Kidney tubule cell (primary cell): ENCODE measurements around the gene HOXD12.
A peak's percentile ranks its signal among the peaks of the same experiment; 100 is the strongest.

Source experiments
- DNase-seq: peaks from one replicate; pipeline ENCODE4 v3.0.0-alpha.2; 2018; ENCODE audit warnings: low spot score

HOXD12 gene

DNA sequence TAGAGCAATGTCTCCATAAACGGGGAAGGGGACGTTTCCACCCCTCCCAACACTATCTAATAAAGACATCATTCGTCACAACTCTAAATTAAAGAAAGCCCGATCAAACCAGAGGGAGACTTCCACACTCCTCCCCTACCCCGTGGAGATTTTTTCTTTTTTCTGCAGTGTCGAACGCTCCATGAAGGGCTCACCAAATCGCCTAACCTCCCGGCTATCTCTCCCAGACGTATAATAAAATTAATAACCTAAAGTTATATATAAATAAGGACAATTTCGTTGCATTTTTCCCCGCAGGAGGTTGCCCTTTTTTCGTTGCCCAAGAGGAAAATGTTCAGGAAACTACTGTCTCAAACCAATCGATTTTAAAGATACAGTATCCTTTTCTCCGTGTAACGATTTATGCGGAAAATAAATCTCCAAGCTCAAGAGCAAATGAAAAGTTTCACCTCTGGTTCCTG is 18.2 kb upstream of the HOXD12 start:
- DNase-seq = no peak

DNA sequence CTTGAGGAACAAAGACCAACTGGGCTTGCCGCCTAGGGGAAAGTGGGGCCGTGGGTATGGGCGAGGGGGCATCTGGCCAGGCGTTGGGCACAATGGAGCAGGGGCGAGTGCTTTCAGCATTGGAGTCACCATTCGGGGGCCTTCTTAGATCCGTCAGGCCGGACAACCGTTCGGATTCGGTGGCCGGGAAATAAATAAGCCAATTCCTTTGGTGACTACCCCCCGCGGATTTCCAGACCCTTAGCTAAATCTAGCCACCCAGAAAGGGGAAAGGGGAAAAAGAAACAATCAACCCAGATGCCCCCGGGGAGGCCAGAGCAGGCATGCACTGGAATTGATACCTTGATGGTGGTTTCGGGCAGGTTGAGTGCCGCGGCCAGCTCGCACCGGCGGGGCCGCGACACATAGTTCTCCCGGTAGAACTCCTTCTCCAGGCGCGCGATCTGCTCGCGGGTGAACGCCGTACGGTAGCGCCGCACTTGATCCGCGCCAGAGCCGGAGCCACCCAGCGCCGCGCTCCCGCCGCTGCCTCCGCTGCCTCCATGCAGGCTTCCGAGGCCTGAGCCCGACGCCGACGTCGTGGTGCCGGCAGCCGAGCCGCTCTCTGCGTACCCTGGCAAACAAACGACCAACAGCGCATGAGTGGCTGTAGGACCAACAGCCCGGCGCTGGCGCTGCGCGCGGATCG is 17.6 kb upstream of the HOXD12 start:
- no peak for DNase-seq

DNA sequence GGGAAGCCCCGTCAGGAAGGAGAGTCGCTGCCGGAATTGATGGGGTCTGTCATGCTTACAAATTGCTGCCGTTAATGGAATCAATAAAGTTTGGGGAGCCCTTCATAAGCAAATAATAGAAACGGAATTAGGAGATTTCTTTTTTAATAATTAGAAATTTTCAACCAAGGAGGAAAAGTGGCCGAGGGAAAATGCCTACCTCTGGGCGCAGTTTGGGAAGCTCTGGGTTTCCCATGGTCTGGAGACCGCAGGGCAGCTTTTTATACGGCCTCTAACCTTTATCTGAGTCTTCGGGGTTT is 17.1 kb upstream of the HOXD12 start:
- no peak for DNase-seq

DNA sequence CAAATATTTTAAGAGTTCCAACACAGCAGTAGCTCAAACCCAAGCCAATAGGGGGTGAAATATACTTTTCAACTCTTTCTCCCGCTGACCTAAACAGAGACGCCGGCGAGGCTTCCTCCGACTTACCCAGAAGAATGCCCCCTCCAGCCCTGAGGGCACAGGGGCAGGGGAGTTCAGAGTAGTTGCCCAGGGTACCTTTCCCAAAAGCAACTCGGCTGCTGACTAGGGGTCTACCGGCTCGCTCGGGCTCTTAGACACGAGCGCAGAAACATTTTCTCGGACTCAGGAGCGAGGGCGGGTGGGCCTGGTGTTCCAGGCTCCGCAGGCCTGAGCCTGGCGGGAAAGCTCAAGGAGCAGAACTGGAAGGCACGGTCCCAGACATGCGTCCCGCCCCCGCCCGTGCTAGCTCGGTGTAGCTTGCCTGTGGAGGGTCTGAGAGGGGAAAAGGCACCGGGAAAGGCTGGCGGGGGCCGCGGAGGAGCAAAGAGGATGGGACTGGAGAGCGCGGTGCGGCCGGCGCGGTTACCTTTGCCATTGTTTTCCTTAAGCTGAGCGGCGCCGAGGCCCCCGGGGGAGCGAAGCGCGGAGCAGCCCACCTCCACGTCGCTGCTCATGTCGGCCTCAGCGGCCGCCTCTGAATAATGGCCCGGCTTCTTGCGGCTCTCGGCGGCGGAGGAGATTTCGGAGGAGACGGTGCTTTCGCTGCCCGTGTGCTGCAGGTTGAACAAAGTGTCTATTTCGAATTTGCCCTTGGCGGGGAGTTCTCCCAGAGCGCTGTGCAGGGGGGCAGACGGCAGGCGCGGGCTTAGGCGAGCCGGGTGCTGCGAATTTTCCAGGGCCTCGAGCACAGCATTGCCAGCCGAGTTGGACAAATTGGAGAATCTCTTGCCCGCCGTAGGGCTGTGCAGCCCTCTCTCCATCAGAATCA is 16.5 kb upstream of the HOXD12 start:
- no peak for DNase-seq

DNA sequence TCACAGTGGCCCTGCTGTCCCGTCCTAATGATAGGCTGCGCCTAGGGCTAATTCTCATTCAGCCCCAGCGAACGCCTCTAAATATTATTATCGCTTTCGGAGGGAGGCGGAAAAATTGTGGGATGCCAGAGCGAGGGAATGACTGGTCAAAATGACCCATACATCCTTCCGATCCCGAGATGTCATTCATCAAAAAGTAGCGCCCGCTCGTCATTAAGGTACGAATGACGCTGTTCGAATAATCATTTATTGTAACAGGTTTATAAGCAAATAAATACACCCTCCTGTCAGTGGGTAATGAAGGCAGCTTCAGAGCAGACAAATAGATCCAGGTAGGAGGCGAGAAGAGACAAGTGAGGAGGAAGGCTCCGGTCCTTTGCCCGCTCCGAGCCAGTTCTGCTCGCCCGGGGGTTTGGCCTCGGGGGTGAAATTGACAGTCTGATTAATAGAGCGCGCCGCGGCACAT is 15.8 kb upstream of the HOXD12 start, which contains the start of gene EVX2:
TSS of gene EVX2 (minus strand) at position 167 of the 466 bp plus-strand sequence. CDS start 186 bp downstream, outside the sequence.
- DNase-seq = no peak

DNA sequence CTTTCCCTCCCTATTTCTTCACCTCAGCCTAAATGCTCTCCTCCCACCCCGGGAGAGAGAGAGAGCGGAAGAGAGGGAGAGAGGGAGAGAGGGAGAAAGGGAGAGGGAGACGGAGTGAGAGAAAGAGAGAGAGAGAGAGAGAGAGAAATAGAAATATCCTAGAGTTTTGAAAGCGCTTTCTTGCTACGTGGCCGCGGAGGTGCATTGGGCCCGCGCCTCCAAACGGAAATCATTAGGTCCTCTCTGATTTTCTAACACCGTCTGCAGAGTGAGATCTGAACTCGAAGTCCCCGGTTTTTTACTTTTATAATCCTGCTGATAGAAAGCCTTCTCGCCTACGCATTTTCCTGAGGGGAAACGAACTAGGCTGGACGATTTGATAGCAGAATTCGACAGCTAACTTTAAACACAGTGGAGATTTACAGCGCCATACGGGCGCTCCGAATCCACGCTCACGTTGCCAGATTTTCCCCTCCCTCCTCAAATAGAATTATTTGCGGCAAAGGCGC is 14.9 kb upstream of the HOXD12 start:
- DNase-seq = no peak

DNA sequence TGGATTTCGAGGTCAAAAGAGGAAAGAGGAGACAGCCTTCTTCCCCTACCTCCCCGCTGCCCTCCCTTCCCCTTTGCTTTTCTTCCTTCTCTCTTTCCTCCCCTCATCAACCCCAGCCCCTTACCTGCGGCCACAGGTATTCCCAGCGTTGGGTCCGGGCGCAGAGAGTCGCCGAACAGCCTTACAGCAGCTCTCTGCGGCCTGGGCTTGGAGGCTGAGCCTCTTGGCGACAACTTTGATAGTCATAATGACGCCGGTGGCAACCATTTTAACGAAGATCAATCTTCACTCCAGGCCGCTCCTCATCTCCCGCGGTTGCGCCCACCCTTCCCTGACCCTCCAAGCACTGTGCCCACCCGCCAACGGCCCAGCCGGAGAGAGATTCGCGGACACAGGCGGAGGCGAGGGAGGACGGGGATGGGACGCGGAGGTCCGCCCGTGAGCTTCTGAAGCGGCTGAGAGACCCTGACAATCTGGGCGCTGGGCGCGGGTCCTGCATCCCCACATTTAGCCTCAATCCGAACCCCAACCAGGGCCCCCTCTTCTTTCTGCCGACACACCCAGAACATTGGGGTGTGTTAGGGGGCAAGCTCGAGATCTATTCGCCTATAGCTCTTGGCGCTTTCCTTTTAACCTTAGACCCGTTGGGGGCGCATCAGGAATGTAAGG is 14.3 kb upstream of the HOXD12 start:
- no peak for DNase-seq

DNA sequence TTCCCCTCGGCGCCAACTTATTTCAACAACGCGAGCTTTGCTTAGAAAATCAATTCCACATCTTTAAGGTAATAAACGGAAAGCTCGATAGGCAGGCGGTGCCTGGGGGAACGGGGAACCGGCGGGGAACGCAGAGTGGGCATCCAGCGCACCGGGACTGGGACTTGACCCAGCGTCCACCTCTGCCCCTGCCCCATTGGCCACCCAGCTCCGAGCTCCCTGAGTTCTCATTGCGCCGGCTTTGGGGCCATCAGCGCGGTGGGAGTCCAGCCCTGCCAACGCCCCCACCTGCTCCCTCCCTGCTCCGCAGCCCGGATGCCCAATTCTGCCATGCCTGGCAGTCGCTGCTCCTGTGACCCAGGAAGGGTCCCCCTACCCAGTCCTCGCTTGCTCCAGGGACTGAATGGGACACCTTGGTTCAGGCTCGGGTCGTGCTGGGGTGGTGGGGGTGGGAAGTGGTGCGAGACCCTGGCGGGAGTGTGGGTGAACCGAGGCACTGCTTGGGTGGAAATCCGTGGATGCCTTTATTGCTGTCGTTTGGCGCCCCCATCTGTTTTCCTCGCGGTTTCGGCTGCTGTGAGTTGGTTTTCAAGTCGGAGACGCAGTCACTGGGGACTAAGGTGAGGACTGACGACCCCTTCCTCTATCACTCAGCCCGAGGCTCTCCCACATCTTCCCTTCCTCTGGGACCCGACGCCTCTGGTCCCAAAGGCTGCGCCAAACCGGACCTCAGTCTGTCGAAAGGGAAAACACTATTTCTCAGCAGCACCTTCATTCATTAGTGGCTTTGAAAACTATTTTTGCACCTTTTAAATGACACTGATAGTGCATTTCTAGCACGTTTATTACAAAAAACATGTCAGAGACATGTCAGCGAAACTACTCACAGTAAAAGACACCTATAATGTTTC is 13.5 kb upstream of the HOXD12 start:
- DNase-seq = peak; percentile 31

DNA sequence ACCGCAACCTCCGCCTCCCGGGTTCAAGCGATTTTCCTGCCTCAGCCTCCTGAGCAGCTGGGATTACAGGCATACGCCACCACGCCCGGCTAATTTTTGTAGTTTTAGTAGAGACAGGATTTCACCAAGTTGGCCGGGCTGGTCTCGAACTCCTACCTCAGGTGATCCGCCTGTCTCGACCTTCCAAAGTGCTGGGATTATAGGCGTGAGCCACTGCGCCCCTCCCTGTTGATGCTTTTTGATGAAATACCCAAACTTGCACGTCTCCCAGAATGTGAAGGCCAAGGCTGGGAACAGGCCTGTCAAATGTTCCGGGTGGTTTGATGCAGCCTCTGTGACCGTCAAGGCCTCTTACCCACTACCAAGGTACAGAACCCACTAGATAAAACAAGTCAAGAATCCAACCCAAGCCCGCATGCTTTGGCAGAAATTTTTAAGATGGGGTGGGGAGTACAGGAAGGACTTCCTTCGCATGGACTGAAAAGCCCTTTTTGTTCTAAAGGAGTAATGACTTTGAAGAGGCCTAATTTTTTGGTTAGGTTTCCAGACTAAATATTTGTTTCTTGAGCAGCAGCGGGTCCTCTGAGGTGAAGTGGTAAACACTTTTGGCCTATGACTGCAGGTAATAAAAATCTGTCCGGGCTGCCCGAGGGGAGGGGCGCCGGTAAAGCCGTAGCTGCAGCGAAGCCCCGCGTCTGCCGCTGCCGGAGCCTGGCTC is 12.1 kb upstream of the HOXD12 start:
- no peak for DNase-seq

DNA sequence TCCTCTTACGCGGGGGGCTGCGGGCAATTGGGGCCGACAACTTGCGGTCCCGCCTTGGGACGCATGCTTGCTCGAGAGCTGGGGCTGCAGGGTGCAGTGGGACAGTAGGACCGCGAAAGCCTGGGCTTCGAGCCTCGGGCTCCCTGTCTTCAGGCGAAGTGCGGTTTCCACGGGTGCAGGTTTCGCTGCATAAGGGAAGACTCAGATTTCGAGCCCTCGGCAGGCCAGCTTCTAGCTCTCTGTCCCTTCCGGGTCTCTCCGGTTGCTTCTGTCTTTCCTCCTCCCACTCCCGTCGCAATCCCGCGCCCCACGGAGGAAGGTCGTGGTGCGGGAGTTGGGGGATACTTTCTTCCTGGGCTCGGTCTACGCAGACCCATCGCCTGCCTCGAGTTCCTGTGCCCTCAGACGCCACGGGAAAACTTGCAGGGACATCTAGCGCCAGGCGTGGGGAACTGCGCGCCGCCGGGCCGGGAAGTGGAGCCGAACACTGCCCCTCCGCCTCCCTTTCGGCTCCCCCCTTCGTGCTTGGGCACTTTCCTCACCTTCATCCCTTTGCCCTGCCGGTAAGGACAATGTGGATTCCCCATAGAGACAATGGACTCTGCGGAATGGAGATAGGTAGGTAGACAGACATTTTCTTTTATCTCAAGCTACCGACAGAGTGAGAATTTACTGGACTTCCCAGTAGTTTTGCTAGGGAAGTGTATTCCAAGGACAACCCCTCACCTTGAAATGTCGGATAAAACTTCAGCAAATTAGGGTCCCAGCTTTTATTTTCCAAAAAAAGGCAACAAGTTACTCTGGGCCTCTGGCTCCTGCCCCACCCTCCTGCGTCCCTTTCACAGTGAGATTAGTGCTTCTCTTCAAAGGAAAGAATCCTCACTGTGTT is 11.3 kb upstream of the HOXD12 start:
- peak; percentile 51 for DNase-seq

DNA sequence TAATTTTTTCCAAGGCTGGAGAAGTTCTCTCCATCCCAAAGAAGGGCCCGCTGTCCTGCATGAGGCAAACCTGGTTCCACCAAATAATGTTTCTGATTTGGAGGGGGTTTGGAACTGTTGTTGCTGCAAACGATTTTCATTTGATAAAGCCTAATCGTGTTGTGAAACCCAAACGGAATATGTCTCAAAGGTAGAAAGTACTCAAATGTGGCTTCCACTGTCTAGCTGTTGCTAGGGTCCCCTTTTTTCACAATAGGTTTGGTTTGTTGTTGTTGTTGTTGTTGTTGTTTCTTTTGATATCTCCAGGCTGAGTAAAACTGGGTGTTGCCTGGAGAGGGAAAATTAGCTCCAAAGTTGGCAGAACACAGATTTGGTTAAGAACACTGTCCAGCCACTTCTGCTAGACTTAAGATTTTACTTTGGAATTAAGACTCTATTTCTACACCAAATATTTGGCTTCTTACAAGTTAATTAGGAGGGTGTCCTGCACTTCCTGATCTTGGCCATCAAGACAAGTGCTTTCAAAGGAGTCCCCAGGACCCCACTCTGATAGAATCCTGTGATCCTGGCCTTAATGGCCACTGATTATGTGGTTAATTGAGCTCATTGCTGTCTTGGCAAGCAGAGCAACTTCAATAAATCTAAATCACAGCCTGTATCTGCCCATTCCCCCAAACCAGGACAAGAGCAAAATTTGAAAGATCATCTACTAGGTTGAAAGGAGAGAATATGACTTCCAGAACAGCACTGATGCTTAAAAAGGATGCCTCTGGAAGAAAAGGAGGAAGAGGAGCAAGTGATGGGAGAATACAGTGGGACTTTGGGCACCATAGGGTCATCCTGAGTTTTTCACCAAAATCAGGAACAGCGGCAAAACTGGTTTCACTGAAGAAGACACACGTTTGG is 10.4 kb upstream of the HOXD12 start:
- no peak for DNase-seq

DNA sequence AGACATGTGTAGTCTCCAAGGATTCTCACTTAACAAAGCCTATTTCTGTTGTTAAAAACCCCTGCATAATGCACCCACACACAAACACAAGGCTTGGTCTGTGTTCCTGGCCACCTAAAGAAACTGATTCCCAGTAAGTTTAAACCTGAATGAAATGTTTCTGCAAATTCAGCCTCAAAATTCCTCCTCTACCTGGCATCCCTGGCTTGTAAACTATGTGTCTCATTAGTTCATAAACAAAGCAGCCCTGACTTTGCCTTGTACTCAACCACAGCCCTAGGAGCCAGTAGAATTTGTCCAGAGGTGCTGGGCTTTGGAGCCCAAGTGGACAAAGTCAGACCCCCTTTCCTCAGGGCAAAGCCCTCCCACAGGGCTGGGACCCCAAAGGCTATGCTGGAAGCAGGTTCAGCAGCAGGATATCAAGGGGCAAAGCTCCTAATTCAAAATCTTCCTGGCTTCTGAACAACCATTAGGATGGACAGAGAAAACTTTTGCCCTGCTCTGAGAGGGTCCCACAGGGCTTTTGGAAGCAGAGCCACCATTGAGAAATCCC is 9.7 kb upstream of the HOXD12 start:
- no peak for DNase-seq

DNA sequence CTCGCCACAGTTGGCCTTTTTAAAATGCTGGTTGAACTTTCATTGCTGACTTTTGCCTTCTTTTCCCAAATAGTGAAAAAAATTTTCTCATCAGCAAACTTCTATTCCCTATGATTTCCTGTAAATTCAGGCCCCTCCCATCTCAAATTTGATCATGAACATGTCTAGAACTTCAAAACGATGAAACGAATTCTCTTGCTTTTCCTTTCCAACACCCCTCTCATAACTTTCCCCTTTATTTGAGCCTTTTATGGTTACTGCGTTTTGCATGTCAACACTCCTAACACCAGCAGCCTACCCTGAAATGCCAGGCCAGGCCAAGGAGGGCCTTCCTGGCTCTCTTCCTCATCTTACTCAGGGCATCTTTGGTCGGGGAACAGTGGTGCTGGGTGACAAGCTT is 8.7 kb upstream of the HOXD12 start:
- no peak for DNase-seq

DNA sequence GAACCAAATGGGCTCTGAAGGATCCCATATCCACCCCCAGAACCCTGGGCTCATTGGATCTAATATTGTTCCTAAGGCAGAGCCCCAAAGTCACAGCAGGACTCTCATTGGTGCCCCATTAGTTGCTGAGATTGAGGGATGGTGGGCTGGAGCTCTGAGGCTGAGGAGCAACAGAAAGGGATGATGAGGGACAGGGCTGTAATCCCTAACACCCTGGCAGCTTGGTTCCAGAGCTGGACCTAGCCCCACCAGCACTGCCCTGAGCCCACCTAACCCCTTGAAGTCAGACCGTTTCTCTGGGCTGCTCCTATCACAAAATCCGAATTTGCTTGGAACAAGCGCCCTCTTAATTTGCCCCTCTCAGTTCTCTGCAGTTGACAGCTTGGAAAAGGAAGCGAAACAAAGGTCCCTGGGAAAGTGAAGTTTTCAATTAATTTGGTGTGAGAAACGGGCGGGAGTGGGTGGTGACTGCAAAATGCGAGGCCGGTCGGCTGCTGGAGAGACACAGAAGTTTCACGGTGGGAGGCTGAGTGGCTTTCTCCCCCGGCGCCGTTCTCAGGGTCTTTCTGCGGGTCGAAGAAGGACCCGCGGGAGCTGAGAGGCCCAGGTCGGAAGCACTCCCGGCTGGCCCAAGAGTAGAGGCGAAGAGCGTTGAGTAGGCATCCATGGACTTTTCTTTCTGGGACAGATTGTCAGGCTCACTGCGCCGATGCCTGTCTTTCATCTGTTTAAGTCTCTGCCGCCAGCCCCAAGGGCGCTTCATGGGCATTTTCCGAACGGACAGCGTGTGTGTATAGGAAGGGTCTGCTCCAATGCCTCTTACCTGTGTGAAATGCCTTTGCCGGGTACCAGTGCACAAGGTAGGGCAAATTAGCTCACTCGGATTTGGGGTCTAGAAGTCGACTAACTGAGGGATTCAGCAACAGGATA is 8.0 kb upstream of the HOXD12 start:
- no peak for DNase-seq

DNA sequence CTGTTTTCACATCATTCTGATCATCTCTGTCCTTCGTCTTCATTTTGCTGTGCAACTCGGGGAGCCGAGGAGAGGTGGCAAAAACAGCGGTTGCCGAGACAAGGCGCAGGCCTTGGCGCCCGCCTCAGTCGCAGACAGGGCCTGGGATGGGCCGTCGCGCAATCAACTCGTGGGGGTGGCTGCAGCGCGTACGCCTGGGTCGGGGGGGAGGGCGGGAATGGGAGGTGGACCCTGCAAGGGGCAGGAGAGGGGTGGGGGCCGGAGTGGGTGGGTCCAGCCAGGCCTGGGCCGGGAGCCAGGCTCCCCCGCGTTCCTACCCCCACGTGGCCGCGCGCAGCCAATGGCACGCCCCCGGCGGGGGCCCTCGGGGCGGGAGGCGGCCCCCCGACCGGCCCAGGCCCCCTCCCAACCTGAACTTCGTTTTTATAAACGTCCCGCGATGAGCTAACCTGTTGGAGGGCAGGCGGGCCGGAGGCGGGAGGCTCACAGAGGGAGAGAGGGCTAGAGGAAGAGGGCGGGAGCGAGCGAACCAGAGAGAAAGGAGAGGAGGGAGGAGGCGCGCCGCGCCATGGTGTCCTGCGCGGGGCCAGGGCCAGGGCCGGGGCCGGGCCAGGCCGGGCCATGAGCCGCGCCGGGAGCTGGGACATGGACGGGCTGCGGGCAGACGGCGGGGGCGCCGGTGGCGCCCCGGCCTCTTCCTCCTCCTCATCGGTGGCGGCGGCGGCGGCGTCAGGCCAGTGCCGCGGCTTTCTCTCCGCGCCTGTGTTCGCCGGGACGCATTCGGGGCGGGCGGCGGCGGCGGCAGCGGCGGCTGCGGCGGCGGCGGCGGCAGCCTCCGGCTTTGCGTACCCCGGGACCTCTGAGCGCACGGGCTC is 7.1 kb upstream of the HOXD12 start, which contains the start of gene HOXD13:
TSS of gene HOXD13 (plus strand) at position 452 of the 875 bp plus-strand sequence. CDS start at position 622, 170 bp downstream.
- DNase-seq = no peak
